Stimulated activated CD8-positive, alpha-beta memory T cell treated with anti-CD3 and anti-CD28 coated beads, Interleukin-12 subunit alpha, Interleukin-12 subunit beta, amount 100 ng/mL, for 1 hour (primary cell): ENCODE results near the gene CIT.
"Not testable (repeated sequence)": the region's sequence is repeated elsewhere in the genome, so short reads cannot be mapped to it uniquely, and the experiment has no call there.

Experiments
- DNase-seq: peaks from one replicate; pipeline ENCODE4 v3.0.0-alpha.2; 2020; ENCODE audit warnings: low read depth

The CIT gene

GRCh38 chr12:119674560-119674959 is 202.6 kb downstream of the CIT start:
- DNase-seq: no peak

- DNase-seq: no peak
Observed at GRCh38 chr12:119673634-119674033, 203.5 kb downstream of the CIT start.

GRCh38 chr12:119672194-119672593 is 204.9 kb downstream of the CIT start:
- no peak for DNase-seq

- DNase-seq: no peak
Observed at GRCh38 chr12:119671070-119671469, 206.1 kb downstream of the CIT start.

- no peak for DNase-seq
Observed at GRCh38 chr12:119669744-119670472, 207.2 kb downstream of the CIT start.

- peak; percentile 5 for DNase-seq
Observed at GRCh38 chr12:119668324-119668841, 208.7 kb downstream of the CIT start.

- peak; percentile 89 for DNase-seq
Observed at GRCh38 chr12:119667577-119668323, 209.4 kb downstream of the CIT start, which contains the start of gene PRKAB1. TSS of gene PRKAB1 (plus strand) at chr12:119668133. CDS start at chr12:119668245, 112 bp downstream.

- DNase-seq: no peak
Observed at GRCh38 chr12:119666900-119667576, 210.1 kb downstream of the CIT start.

GRCh38 chr12:119666226-119666795 is 210.8 kb downstream of the CIT start:
- no peak for DNase-seq

- DNase-seq: no peak
Observed at GRCh38 chr12:119665164-119665929, 211.8 kb downstream of the CIT start.

GRCh38 chr12:119664642-119665041 is 212.5 kb downstream of the CIT start:
- DNase-seq: no peak

GRCh38 chr12:119661882-119662281 is 215.2 kb downstream of the CIT start:
- DNase-seq: no peak

- no peak for DNase-seq
Observed at GRCh38 chr12:119660076-119660475, 217.0 kb downstream of the CIT start.

- peak; percentile 24 for DNase-seq
Observed at GRCh38 chr12:119659289-119659897, 217.7 kb downstream of the CIT start.

GRCh38 chr12:119658166-119658565 is 219.0 kb downstream of the CIT start:
- DNase-seq: not testable (repeated sequence)

GRCh38 chr12:119657001-119657400 is 220.1 kb downstream of the CIT start:
- DNase-seq: not testable (repeated sequence)

- DNase-seq: no peak
Observed at GRCh38 chr12:119652665-119653064, 224.5 kb downstream of the CIT start.

- no peak for DNase-seq
Observed at GRCh38 chr12:119649202-119649808, 227.8 kb downstream of the CIT start.

- DNase-seq: no peak
Observed at GRCh38 chr12:119645535-119646059, 231.5 kb downstream of the CIT start.

- DNase-seq: no peak
Observed at GRCh38 chr12:119644930-119645329, 232.2 kb downstream of the CIT start.
